ENCODE results near the gene ZBED2.

GRCh38 chr3:111585217-111585616 is 9.9 kb downstream of the ZBED2 start:
- TF ChIP-seq ZNF544 (tag by site-specific recombination; IDR thresholded peaks at IDR 0.05) = no peak
- no peak for TF ChIP-seq CTCF (tag by site-specific recombination; IDR thresholded peaks at IDR 0.05)
- TF ChIP-seq ZNF184 (tag by site-specific recombination; IDR thresholded peaks at IDR 0.05) = no peak
- no peak for TF ChIP-seq ZNF311 (tag by site-specific recombination; IDR thresholded peaks at IDR 0.05; ENCODE audit: borderline replicate concordance)
- no peak for TF ChIP-seq ZNF394 (tag by site-specific recombination; IDR thresholded peaks at IDR 0.05; ENCODE audit: borderline replicate concordance)
- TF ChIP-seq ZNF670 (tag by site-specific recombination; IDR thresholded peaks at IDR 0.05; ENCODE audit: low read depth) = no peak
